CD4-positive, alpha-beta T cell treated with Interleukin-17A for 1 hour (primary cell): ENCODE data around the gene KCNJ6.
A peak's percentile ranks its signal among the peaks of the same experiment; 100 is the strongest.
"Not testable (repeated sequence)": the region's sequence is repeated elsewhere in the genome, so short reads cannot be mapped to it uniquely, and the experiment has no call there.

Source experiments
- DNase-seq: peaks from one replicate; pipeline ENCODE4 v3.0.0-alpha.2; 2020

KCNJ6 gene

GRCh38 chr21:37669249-37669648 lies 247.0 kb downstream of the KCNJ6 start:
- DNase-seq: no peak

GRCh38 chr21:37668462-37669239 lies 247.6 kb downstream of the KCNJ6 start:
- DNase-seq: no peak

GRCh38 chr21:37667380-37667779 lies 248.9 kb downstream of the KCNJ6 start:
- DNase-seq: no peak

GRCh38 chr21:37665230-37666024 lies 250.8 kb downstream of the KCNJ6 start:
- DNase-seq: no peak

- not testable (repeated sequence) for DNase-seq
Measured at GRCh38 chr21:37662227-37662626, 254.0 kb downstream of the KCNJ6 start.

- DNase-seq: no peak
Measured at GRCh38 chr21:37660709-37661108, 255.5 kb downstream of the KCNJ6 start.

- DNase-seq: no peak
Measured at GRCh38 chr21:37659874-37660273, 256.4 kb downstream of the KCNJ6 start.

GRCh38 chr21:37658817-37659458 lies 257.3 kb downstream of the KCNJ6 start:
- no peak for DNase-seq

GRCh38 chr21:37658121-37658816 lies 258.0 kb downstream of the KCNJ6 start:
- DNase-seq: no peak

- no peak for DNase-seq
Measured at GRCh38 chr21:37656899-37657298, 259.4 kb downstream of the KCNJ6 start.

GRCh38 chr21:37655611-37656300 lies 260.5 kb downstream of the KCNJ6 start:
- DNase-seq: no peak

- DNase-seq: no peak
Measured at GRCh38 chr21:37654596-37654995, 261.7 kb downstream of the KCNJ6 start.

GRCh38 chr21:37653201-37653600 lies 263.1 kb downstream of the KCNJ6 start:
- no peak for DNase-seq

- no peak for DNase-seq
Measured at GRCh38 chr21:37647781-37648180, 268.5 kb downstream of the KCNJ6 start.

- not testable (repeated sequence) for DNase-seq
Measured at GRCh38 chr21:37646761-37647160, 269.5 kb downstream of the KCNJ6 start.

GRCh38 chr21:37645848-37646247 lies 270.4 kb downstream of the KCNJ6 start:
- DNase-seq: no peak

GRCh38 chr21:37644636-37645035 lies 271.6 kb downstream of the KCNJ6 start:
- no peak for DNase-seq

GRCh38 chr21:37643862-37644261 lies 272.4 kb downstream of the KCNJ6 start:
- DNase-seq: not testable (repeated sequence)

GRCh38 chr21:37642493-37642892 lies 273.8 kb downstream of the KCNJ6 start:
- peak; percentile 36 for DNase-seq

- DNase-seq: no peak
Measured at GRCh38 chr21:37639756-37640155, 276.5 kb downstream of the KCNJ6 start.

- no peak for DNase-seq
Measured at GRCh38 chr21:37636152-37636860, 280.0 kb downstream of the KCNJ6 start.
